Calu3 (cell line): ENCODE measurements around the gene MAGEF1. TPM values are rescaled to one million over a fixed set of nuclear protein-coding genes. Genes with fewer than 3 reads are reported as not detected.

ENCODE experiments used
- BruUV-seq: library from RNA; stranded (reverse); fragments of 400-500 nt; replicated peaks from 2 replicates; lab custom pipeline; 2021; lab: Mats Ljungman, UMichigan
- CTCF ChIA-PET: fragments of 300-600 bp; sonication (Branson Sonifier 250); formaldehyde crosslinking; loops from one replicate; lab custom pipeline; 2022; ENCODE audit warnings: antibody characterized with exemption; lab: Charles Lee
- DNase-seq: peaks from one replicate; pipeline ENCODE4 v3.0.0; 2022
- H3K27ac Mint-ChIP-seq: one replicate; pipeline ENCODE4 v1.8.0; 2022; ENCODE audit warnings: mixed read lengths; ENCODE audit not compliant: unreplicated experiment
- H3K27me3 Mint-ChIP-seq: one replicate; pipeline ENCODE4 v1.8.0; 2022; ENCODE audit warnings: mixed read lengths; ENCODE audit not compliant: unreplicated experiment
- H3K36me3 Mint-ChIP-seq: one replicate; pipeline ENCODE4 v1.8.0; 2022; ENCODE audit warnings: mild to moderate bottlenecking, moderate library complexity, mixed read lengths; ENCODE audit not compliant: insufficient read depth, unreplicated experiment
- H3K4me1 Mint-ChIP-seq: one replicate; pipeline ENCODE4 v1.8.0; 2022; ENCODE audit warnings: mild to moderate bottlenecking, low read depth, mixed read lengths; ENCODE audit not compliant: unreplicated experiment
- H3K4me3 Mint-ChIP-seq: one replicate; pipeline ENCODE4 v1.8.0; 2022; ENCODE audit warnings: mild to moderate bottlenecking, low read depth, moderate library complexity, mixed read lengths; ENCODE audit not compliant: unreplicated experiment
- H3K9me3 Mint-ChIP-seq: one replicate; pipeline ENCODE4 v1.8.0; 2022; ENCODE audit warnings: low read depth, mixed read lengths; ENCODE audit not compliant: unreplicated experiment
- CTCF ChIP-seq: fragments of 200-600 bp; IDR thresholded peaks from one replicate; pipeline ENCODE4 v1.8.0; 2022; ENCODE audit warnings: antibody characterized with exemption; ENCODE audit not compliant: unreplicated experiment
- intact Hi-C: fragments of 100-400 bp; cut with micrococcal nuclease; formaldehyde crosslinking; loops from one replicate; pipeline ENCODE4 v1.10.0; 2022; ENCODE audit not compliant: unreplicated experiment
- total RNA-seq: library from RNA; stranded (reverse); gene quantifications from 2 replicates; pipeline ENCODE4 v1.2.3, GENCODE V29; 2022

The MAGEF1 gene
- total RNA-seq, 1 experiment from 2014 or later, result 57.9 TPM

DNA sequence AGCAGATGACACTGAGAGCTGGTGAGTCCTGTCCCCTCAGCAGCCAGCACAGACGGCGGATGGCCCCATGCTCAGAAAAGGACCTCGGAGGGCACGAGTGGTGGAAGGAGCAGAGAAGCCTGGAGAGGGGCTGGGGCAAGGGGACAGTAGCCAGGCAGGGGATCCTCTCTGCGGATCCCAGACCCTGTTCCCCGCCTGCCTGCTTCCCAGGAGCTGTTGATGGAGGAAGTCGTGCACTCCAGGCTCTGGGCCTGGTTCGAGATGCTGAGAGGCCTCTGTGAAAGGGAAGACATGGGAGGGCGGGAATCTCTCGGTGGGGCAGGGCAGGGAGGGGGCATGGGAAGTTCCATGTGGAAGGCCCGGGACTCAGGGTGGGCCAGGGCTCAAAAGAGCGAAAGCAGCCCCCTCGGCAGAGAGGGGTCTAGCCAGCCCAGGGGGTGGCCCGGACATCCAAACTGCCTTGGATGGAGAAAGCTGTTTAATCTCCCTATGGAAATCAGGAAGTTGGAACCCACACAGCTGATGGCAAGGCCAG lies 47.9 kb upstream of the MAGEF1 start:
- Mint-ChIP-seq H3K27me3 (peaks cover 75% of the 10 kb centered on the region), H3K4me3 (no peak overlapping the region), H3K36me3 (no peaks in the 10 kb centered on the region), H3K27ac (no peak overlapping the region), H3K9me3 (no peaks in the 10 kb centered on the region), H3K4me1 (no peaks in the 10 kb centered on the region)
- CTCF ChIA-PET, result no interaction called here
- no peak for DNase-seq
- intact Hi-C loops, result no loop called here
- TF ChIP-seq CTCF, result no peak
- no TSS peak for BruUV-seq

- Mint-ChIP-seq H3K27me3 (peaks cover 59% of the 10 kb centered on the region), H3K4me3 (no peak overlapping the region), H3K4me1 (no peaks in the 10 kb centered on the region), H3K9me3 (no peaks in the 10 kb centered on the region), H3K27ac (no peak overlapping the region), H3K36me3 (no peaks in the 10 kb centered on the region)
- no peak for DNase-seq
- BruUV-seq, result no TSS peak
- intact Hi-C loops, result no loop called here
- CTCF ChIA-PET, result interaction anchor here (0.6 kb wide), 1 partner anchor 1853 kb away, joined by 4 read pairs; no protein-coding TSS in a partner anchor
- no peak for TF ChIP-seq CTCF
These were observed 46.2 kb upstream of the MAGEF1 start for GRCh38 chr3:184758056-184758455.

DNA sequence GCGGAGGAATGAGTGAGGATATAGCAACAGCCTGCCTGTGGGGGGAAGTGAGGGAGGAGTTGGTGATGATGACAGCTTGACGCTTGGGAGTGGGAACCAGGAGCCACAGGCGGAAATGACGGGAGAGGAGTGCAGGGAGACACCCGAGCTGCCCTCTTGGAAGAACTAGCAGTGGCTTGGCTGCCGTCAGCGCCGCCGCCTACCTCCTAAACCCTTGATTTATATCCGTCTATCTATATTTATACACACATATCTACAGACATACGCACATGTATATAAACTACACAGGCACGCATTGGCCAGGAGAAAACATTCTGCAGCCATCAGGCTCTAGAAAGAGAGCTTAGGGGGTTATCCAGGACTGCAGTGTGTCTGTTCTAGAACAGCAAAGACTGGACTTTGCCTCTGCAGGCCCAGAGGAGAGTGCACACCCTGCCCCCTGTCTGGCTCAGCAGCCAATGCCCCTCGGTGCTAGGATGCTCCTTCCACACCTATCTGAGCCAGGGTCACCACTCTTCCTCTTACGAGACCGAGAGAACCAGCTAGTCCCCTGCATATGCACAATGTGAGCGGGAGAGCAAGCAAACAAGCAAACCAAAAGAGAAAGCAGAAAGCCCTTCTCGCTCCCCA lies 45.3 kb upstream of the MAGEF1 start:
- CTCF ChIA-PET, result interaction anchor here (0.6 to 0.7 kb wide), 2 partner anchors 11 to 1067 kb away, joined by 3 to 4 read pairs; no protein-coding TSS in a partner anchor
- H3K27ac Mint-ChIP-seq, result no peak overlapping the region
- H3K9me3 Mint-ChIP-seq, result no peaks in the 10 kb centered on the region
- peaks cover 59% of the 10 kb centered on the region for H3K27me3 Mint-ChIP-seq
- BruUV-seq, result no TSS peak
- no peak for TF ChIP-seq CTCF
- H3K4me1 Mint-ChIP-seq, result no peaks in the 10 kb centered on the region
- no peaks in the 10 kb centered on the region for H3K36me3 Mint-ChIP-seq
- intact Hi-C loops, result no loop called here
- H3K4me3 Mint-ChIP-seq, result no peak overlapping the region
- DNase-seq, result no peak

DNA sequence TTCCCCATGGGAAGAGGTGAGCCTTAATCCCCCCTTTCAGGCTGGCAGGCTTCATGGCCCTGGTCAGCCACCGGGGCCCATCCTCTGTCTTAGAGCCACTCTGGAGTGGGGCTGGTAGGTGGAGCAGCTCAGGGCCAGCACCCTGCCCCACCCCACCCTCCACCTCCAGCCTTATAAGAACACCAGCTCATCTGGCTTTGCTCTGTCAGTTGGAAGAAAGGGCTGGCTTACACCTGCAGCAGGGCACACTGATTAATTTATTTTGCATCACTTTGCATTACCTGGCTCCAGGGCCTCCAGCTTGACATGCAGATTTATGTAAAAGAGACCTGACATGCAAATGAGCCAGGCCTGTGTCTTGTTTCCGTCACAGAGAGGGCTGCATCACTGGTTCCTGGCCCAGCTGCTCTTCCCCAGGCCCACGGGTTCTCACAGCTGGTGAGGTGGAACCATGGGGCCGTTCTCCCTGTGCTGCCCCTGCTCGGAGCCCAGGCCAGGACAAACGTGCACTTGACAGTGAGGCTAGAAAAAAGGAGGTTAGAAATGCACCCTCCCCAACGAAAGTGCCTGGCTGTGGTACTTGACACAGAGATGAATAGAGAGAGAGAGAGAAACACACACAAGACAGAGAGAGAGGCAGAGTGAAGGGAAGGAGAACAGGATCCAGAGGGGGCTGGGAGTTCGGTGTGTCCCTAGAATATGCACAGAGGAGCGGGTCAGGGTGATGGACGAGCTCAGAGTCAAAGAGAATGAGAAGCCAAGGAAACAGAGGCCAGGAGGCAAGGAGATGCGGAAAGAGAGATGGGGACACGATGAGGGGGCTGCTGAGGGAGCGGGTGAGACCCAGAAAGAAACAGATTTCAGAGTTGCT lies 44.5 kb upstream of the MAGEF1 start:
- no peak for DNase-seq
- BruUV-seq, result no TSS peak
- no peaks in the 10 kb centered on the region for H3K36me3 Mint-ChIP-seq
- no peak overlapping the region for H3K4me3 Mint-ChIP-seq
- peaks cover 58% of the 10 kb centered on the region for H3K27me3 Mint-ChIP-seq
- no peaks in the 10 kb centered on the region for H3K9me3 Mint-ChIP-seq
- H3K27ac Mint-ChIP-seq, result no peak overlapping the region
- CTCF ChIA-PET, result interaction anchor here (0.7 to 1.3 kb wide), 3 partner anchors 10 to 197 kb away, joined by 3 read pairs; no protein-coding TSS in a partner anchor
- intact Hi-C loops, result no loop called here
- no peaks in the 10 kb centered on the region for H3K4me1 Mint-ChIP-seq
- no peak for TF ChIP-seq CTCF
